Measurements from ENCODE around the gene TMEM63C.

TMEM63C gene

DNA sequence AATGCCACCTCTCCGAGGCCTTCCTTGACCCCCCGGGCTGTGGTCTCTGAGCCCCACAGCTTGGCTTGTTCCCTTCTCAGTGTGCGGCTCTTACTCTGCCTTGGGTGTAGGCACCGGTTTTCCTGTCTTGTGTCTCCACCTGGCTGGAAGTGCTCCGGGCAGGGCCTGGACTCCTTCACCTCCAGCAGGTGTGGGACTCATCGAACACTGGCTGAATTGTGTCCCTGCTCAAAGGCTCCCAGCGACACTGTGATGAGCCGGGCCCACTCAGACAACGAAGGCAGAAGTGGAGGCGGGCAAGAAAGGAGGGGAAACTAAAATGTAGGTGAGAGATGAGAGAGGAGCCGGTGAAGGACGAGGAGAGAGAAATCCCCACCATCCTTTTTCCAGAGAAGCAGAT lies 18.0 kb downstream of the TMEM63C start:
- DNase-seq, result no peak

DNA sequence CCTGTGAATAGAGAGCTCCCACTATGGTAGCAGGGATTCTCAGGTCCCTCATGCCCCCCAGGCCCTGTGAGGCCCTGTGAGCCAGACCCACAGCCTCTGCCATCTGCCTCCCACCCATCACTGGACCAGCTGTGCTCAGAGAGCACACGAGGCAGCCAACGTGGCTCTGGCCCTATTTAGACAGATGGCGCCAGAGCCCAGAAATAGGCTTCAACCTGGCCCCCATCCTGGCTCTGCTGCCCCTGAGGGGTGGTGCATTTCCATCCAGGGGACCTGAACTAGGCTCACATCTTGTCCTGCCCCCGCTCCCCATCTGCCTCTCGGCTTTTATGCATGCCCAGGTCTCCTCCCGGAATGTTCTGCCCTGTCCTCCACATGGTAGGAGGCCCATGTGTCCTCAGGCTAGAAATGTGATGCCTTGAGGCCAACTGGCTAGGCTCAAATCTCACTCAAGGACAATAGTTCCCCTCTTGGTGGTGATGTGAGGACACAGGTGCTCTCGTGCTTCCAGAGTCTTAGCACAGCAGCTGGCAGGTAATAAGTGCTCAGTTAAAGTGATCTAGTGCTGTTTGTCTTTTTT lies 18.9 kb downstream of the TMEM63C start:
- no peak for DNase-seq

DNA sequence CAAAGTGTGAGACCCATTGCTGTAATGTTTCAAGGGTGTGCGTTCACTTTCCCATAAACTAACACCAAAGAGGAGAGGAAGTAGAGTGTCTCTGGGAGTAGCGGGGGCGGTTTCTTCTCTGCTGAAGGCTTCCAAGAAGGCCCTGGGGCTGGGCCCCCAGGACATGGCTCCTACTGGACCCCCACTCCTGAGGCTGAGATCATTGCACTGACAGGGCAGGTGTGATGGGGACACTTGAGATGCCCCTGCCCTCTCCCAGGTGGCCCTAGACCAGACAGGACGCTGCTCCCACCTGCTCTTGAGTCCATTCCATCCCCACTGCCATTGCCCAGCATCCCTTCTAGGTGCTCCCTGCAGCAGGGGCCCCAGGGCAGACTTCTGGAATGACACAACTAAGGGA lies 20.1 kb downstream of the TMEM63C start:
- no peak for DNase-seq

DNA sequence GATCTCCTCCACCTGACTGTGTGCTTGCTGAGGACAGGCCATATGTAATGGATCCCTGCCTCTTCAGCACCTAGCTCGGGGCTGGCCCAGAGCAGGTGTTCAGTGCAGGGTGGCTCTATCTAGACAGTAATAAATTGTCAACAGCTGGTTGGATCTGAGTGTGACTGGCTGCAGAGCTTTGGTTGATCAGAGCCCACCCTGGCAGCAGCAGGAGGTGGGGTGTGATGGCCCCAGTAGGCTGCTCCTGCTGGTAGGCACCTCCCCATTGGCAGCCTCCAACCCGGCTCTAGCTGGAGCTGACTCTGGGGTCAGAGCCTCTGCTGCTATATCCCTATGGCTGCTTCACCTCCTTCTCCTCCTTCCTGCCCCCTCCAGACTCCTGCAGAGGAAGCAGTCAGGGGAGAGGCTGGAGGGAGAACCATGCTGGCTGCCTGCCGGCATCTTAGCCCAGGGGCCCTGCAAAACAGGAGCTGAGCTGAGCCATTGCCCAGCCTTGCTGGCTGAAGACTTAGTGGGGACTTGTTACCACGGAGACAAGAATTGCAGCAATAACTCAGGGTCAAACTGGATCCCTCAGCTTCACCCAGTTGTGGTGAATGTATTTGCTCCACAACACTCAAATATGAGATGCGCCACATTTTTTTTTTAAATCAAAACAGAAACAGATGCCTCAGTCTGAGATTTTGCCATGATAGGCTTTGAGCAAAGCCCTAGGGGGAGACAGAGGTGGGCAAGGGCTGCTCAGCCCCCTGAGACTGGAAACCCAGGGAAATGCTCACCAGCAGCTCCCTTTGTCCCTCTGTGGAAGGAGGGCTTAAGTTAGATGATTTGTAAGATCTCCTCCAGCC lies 22.2 kb downstream of the TMEM63C start:
- no peak for DNase-seq

DNA sequence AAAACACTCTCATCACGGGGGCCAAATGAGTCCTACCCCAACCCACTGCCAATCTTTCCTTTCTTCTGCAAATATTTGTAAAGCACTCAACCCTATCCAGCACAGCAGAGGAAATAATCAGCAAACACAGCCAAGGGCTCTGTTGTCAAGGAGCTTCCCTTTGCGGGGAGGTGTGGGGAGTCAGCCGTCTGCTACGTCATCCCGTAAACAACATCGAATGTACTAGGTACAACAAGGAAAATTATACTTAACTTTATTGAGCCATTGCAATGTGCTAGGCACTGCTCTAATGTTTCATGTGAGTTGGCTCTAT lies 22.8 kb downstream of the TMEM63C start:
- DNase-seq, result no peak

DNA sequence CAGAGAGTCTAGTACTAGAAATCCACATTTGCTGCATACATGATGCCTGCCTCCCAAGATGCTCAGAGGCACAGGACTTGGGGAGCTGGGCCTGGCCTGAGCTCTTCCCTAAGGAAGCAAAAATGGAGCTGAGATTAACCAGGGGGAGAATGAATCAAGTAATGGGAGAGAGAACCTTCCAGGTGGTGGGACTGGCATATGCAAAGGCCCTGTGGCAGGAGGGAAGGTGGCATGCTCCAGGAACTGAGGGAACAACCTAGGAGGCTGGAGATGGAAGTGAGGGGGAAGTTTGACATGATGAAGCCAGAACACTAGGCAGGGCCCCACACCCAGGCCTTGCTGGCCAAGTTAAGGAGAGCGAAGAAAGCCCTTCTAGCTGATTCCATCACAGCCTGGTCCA lies 23.3 kb downstream of the TMEM63C start:
- no peak for DNase-seq

DNA sequence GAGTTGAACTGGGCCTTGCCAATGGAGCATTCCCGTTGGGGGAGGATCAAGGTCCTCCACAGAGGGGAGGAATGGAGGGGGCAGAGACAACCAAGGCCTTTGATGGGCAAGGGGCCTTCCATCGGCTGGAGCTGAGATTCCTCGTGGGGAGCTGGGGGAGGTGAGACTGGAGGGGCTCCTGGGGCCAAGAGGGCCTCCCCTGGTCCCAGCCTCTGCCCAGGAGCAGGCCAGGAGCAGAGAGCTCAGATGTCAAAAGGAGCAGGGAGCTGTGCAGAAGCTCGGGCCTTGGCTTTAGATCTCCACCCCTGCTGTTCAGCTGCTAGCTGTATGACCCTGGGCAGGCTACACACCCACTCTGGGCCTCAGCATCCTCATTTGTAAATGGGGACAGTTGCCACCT lies 24.0 kb downstream of the TMEM63C start:
- no peak for DNase-seq

DNA sequence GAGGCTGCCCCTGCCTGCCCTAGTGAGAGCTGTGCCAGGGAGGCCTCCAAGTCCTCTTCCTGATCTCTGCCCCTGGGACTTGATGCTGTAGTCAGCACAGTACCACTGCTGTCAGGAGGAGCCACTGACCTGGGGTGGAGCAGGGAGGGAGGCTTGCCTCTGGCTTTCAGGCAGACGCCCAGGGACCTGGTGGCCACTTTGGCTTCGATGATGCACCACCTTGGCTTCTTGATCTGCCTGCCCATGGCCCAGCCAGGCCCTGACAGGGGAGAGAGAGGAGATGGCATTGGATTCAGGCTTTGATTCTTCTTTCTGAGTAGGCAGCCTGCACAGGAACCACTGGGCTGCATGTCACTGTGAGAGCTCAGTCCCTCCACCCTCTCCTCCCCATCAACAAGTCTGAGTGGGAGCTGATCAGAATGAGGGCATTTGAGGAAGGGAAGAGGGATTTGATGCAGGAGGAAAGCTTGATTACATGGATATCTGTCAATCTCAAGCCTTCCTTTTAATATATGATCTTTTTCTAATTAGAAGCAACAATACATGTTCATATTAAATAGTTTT lies 24.7 kb downstream of the TMEM63C start:
- no peak for DNase-seq

DNA sequence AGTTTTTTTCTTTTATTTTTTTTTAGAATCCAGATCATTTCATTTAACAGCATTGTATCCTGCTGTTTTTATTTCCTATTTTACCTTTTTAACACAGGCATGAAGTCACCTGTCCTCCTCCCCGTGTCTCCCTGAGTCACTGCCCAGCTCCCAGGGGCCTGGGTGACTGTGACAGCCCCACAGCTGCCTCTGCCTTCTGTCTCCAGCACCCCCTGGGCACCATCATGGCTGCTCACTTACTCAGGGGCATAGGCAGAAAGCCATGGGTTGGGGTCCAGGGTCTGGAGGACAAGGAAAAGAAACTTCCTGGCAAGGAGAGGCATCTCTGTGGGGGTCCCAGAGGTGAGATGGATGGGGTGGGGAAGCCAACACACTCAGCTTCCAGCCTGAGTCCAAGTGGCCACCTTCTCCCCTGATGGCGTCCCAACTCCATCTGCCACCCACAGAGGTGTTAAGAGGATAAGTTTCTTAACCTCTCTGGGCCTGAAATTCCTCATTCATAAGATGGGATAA lies 25.3 kb downstream of the TMEM63C start:
- DNase-seq, result no peak

DNA sequence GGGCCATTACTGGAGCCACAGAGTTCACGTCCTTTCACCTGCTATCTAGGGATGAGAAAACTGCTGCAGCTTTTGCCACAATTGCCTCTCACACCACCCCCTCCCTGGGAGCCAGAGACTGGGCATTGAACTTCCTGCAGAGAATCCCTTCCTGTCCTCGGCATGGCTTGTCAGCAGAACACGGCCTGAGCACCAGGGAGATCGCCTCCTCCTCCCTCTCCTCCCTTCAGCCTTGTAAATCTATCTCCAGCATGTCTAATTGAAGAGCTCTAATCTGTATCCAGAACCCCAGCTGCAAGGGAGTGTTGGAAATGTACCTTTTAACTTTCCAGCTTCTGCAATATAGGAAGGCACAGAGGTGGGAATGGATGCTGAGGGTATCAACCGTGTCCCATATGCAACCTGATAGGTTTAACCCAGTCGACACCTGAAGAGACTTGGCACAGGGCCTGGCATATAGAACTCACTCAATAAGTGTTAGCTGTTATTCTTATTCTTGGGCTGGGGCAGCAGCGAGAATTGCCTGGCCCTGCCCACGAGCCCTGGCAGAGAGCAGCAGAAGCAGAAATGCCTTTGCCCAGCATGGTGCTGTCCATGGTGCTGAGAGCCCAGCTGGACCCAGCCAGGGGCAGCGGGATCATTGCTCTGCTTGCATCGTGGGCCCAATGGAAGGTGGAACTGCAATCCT lies 26.8 kb downstream of the TMEM63C start:
- peak; percentile 83 for DNase-seq

DNA sequence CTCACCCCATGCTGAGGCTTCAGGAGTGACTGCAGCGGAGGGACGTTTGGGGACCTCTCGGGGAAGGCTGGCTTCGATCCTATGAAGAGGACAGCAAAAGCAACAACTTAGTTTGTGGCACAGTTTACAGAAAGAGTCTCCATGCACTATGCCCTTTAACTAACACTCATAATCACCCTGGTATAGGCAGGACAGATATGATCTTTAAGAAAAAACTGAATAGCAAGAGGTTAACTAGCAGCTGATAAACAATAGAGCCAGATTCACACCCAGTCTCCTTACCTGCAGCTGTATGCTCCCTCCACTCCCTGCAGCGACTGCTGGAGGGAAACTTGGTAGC lies 27.4 kb downstream of the TMEM63C start:
- DNase-seq, result no peak

DNA sequence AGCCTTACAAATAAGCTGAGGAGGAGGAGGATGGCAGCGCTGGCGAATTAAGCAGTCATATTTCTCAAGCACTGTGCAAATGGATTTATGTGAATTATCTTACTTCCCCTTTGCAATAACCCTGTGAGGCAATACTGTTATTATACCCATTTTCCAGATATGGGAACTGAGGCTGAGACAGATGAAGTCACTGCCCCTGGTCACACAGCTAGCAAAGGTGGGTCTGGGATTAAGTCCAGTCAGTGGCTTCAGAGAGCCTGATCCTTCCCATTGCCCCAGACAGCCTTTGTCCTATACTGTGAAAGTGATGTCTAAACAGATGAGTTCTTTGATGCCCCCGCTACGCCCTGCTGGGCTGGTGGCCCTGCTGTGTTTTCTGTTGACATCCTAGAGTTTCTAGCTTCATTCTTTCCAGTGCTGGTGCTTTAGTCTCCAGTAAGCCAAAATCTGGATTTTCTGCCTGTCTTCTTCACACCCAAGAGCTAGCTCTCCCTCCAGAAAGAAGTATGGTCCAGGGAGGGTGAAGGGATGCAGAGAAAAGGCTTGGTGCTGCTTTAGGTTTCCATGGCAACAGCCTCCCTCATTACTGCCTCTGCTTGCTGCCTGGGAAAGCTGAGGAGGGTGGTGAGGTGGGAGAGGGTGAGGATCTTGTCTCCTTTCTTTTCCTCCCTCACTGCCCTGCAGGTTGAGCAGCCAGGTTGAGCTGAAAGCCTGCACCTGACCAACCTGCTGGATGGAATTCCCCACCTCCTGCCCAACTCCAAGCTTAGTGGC lies 30.7 kb downstream of the TMEM63C start:
- no peak for DNase-seq

DNA sequence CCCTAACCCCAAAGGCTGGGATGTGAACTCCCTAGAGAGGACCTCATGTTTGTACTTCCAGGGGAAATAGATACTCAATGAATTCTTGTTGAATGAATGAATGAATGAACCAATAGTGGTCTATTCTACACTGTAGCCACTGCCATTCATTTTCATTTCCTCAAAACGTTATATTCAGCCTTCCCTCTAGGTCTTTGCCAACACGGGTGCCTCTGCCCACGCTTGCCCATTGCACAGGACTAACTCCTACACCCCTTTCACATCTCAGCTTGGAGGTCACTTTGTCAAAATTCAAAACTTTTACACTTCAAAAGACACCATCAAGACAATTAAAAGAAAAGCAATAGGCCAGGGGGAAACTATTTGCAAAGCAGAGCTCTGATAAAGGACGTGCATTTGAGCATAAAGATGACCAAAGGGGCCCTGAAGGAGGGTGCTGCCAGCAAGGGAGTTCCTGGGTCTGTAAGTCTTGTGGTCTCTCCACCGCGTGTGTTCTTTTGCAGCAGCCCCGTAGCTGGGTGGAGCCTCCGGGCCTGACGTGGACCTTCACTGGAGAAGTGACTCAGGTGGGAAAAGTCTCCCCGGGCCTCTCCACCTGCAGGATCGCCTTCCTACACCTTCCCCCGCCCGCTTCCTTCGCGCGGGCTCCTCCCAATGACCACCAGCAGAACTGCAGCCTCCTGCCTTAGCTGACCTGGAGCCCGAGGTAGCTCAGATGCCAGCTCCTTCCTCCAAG lies 31.5 kb downstream of the TMEM63C start:
- DNase-seq, result peak; percentile 75

DNA sequence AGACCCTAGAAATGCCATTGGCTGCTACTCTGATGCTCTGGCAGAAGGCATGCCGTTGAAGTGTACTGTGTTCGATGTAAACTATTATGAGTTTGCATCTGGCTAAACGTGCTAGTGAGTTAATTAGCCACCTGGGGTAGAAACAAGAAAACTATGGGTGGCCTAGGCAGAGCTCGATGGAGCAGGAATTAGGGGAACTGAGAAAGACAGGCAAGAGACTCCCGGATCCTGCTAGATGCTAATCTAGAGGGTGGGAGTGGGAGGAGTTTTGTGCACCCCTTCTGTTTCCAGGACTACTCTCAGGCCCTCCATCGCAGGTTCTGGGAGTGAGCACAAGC lies 32.0 kb downstream of the TMEM63C start:
- no peak for DNase-seq

DNA sequence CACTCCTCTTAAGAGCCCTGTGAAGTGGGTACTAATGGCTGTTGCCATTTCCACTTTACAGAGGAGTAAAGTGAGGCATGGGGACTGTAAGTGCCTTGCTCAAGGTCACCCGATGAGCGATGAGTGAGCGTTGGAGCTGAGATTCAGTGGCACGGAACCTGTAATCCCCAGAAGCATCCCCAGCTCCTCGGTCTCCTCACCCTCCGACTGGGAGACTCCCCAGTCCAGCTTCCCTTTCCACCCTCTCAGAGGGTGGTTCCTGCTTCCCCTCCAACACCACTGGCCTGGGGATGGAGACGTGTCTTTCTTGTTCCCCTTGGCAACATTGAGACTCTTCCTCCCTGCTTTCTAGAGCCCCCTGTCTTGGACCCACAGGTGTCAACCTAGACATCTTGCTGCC lies 32.6 kb downstream of the TMEM63C start:
- DNase-seq, result no peak

DNA sequence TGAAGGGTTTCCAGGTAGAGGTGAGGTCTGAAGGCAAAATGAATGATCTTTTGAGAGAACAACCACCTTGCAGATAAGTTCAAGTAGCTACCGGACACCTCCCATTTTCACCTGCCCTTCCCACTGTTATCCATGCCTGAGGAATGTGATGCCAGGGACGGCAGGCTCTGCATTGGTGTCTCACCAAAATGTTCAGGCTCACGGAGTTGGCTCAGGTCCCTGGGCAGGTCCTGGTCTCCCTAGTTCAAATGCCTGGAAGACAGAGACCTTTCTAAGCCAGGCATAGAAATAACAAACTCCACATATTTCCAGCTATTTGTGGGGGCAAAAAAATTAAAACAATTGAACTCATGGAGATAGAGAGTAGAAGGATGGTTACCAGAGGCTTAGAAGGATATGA lies 36.0 kb downstream of the TMEM63C start:
- DNase-seq, result no peak

DNA sequence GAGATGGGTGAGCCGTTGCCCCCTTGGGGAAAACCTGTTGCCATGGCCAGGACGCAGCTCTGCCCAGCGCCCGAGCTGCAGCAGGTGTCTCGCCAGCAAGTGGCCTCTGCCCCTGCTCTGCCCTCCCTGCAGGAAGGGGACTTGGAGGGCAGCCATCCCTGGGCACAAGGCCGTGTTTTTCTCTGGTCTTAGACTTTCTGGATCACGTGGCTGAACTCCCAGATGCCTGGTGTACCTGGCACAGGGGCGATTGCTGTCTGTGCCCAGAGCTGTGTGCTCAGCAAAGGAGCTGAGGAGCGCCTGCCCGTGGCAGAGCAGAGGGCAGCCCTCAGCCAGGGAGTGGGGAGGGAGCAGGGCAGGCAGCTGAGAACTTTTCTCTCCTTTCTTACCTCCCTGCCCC lies 38.0 kb downstream of the TMEM63C start:
- DNase-seq, result no peak

DNA sequence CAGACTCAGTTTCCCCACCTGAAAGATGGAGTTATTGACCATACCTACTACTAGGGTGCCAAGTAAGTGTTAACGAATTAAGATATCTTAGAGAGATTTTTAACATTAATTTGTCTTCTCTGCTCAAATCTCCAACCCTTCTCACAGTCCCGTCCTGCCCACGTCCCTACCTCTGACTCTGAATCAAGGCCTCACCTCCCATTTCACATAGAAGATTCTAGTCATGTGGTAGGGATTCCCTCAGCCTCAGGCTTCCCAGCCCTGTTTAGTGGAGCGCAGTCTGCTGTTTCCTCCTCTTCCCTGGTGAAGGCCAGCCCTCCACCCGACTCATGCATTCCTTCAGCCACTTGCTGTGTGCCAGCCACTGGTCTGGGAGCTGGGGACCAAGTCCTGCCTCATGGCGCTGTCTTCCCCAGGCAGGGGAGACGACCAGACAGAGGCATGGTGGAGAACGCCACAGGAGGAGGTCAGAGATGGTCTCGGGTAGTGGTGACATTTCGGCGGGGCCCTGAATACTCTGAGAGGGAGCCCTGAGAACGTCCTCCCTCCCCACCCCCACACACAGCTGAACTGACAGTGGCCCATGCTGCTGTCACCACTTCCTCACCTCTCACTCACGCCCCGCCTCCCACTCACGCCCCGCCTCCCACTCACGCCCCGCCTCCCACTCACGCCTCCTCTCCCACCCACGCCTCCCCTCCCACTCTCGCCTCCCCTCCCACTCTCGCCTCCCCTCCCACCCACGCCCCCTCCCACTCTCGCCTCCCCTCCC lies 38.8 kb downstream of the TMEM63C start:
- DNase-seq, result no peak

DNA sequence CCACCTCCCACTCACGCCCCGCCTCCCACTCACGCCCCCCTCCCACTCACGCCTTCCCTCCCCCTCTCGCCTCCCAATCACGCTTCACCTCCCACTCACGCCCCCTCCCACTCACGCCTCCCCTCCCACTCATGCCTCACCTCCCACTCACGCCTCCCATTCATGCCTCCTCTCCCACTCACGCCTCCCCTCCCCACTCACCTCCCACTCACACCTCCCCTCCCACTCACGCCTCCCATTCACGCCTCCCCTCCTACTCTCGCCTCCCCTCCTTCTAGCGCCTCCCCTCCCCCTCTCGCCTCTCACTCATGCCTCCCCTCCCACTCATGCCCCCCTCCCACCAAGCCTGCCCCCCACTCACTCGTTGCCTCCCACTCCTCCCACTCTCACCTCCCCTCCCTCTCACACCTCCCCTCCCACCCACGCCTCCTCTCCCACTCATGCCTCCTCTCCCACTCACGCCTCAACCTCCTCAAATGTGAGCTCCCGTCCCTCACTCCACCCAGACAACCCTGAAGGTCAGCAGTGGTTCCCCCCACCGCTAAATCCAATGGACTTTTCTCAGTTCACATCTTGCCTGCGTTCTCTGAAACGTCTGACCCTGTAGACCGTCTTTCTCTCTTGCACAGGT lies 39.8 kb downstream of the TMEM63C start:
- DNase-seq, result no peak

DNA sequence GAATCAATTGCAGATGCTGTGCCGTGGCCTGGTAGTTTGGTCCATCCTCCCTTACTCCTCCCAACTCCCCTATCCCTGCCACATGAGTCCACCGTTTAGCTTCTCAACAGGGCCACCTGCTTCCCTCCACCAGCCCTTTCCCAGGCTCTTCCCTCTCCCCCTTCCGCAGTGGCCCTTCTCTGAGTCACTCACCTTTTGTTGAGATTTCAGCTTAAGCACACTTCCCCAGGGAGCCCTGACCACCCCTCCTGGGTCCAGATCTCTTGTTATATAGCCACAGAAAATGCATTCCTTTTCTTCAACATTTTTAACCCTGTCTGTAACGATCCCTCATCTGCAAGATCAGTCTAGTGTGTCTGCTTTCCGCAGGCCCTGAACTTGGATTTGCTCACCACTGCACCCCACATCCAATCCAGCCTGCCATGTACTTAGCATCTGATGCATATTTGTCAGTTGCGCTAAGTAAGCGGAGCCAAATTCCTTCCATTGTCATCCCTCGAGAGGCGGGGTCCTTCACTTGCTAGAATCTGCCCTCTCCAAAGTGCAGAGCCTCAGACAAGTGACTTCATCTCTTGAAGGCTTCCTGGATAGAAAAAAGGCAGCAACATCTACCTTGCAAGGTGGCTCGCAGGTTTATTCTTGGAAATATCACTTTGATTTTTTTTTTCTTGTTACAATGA lies 41.1 kb downstream of the TMEM63C start:
- DNase-seq, result no peak

DNA sequence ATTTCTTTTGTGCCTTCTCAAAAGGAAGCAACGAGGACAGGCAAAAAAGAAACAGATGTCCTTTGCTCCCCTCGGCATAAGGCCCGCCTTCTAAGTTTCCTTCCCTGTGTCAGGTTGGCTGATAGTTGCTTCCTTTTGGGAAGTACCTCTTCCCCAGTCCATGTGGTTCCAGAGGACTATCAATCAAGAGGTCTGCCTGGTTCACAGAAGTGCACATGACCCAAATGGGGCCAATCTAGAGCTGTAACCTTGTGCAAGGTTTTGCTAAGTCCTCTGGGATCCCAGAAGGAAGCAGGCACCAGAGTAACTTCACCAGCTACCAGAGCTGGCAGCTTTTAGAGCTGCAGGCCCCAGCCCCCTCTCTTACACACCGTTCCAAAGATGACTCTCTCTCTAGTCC lies 42.6 kb downstream of the TMEM63C start:
- no peak for DNase-seq

Measured in activated CD8-positive, alpha-beta memory T cell treated with anti-CD3 and anti-CD28 coated beads, Interleukin-2, amount 50 U/mL, for 48 hours (primary cell).